A204.1 (cell line): ENCODE data around the gene RAB3C.
"Not testable (repeated sequence)": the region's sequence is repeated elsewhere in the genome, so short reads cannot be mapped to it uniquely, and the experiment has no call there.

Experiments used
- FAIRE-seq: peaks from 2 replicates; lab custom pipeline; 2012; peaks lifted over from hg19 to GRCh38; lab: Jason Lieb, UNC

The RAB3C gene

GRCh38 chr5:58602889-58603288 lies 20.0 kb downstream of the RAB3C start:
- not testable (repeated sequence) for FAIRE-seq

GRCh38 chr5:58606064-58606463 lies 23.2 kb downstream of the RAB3C start:
- FAIRE-seq, result no peak

- no peak for FAIRE-seq
These were observed 33.1 kb downstream of the RAB3C start for GRCh38 chr5:58615972-58616371.

- FAIRE-seq, result no peak
These were observed 34.4 kb downstream of the RAB3C start for GRCh38 chr5:58617241-58617640.

- no peak for FAIRE-seq
These were observed 37.5 kb downstream of the RAB3C start for GRCh38 chr5:58620336-58620735.

- no peak for FAIRE-seq
These were observed 40.3 kb downstream of the RAB3C start for GRCh38 chr5:58622936-58623871.

GRCh38 chr5:58628626-58629025 lies 45.8 kb downstream of the RAB3C start:
- FAIRE-seq, result no peak

GRCh38 chr5:58629271-58630159 lies 46.6 kb downstream of the RAB3C start:
- FAIRE-seq, result no peak

- no peak for FAIRE-seq
These were observed 49.0 kb downstream of the RAB3C start for GRCh38 chr5:58631895-58632294.

- FAIRE-seq, result no peak
These were observed 52.5 kb downstream of the RAB3C start for GRCh38 chr5:58635416-58635815.

- no peak for FAIRE-seq
These were observed 57.1 kb downstream of the RAB3C start for GRCh38 chr5:58640011-58640410.

GRCh38 chr5:58641533-58641932 lies 58.7 kb downstream of the RAB3C start:
- FAIRE-seq, result no peak

GRCh38 chr5:58648846-58649245 lies 66.0 kb downstream of the RAB3C start:
- FAIRE-seq, result no peak

GRCh38 chr5:58649716-58650115 lies 66.8 kb downstream of the RAB3C start:
- FAIRE-seq, result no peak

- FAIRE-seq, result no peak
These were observed 70.6 kb downstream of the RAB3C start for GRCh38 chr5:58653521-58653920.

- no peak for FAIRE-seq
These were observed 83.3 kb downstream of the RAB3C start for GRCh38 chr5:58666141-58666540.

- no peak for FAIRE-seq
These were observed 84.0 kb downstream of the RAB3C start for GRCh38 chr5:58666598-58667581.

- FAIRE-seq, result no peak
These were observed 87.7 kb downstream of the RAB3C start for GRCh38 chr5:58670582-58670981.

- FAIRE-seq, result no peak
These were observed 88.3 kb downstream of the RAB3C start for GRCh38 chr5:58671155-58671554.

- no peak for FAIRE-seq
These were observed 89.6 kb downstream of the RAB3C start for GRCh38 chr5:58672521-58672920.

- FAIRE-seq, result no peak
These were observed 91.2 kb downstream of the RAB3C start for GRCh38 chr5:58674070-58674469.

GRCh38 chr5:58674711-58675110 lies 91.8 kb downstream of the RAB3C start:
- FAIRE-seq, result no peak
